ENCODE measurements around the gene CCDC77.

The CCDC77 gene

GRCh38 chr12:454833-455232 is 53.4 kb downstream of the CCDC77 start:
- no peak for DNase-seq

- DNase-seq: no peak
Measured at GRCh38 chr12:455821-456220, 54.4 kb downstream of the CCDC77 start.

- no peak for DNase-seq
Measured at GRCh38 chr12:457676-458075, 56.2 kb downstream of the CCDC77 start.

- DNase-seq: no peak
Measured at GRCh38 chr12:459050-459429, 57.6 kb downstream of the CCDC77 start.

- DNase-seq: no peak
Measured at GRCh38 chr12:459430-460258, 58.2 kb downstream of the CCDC77 start, which contains the start of gene B4GALNT3. TSS of gene B4GALNT3 (plus strand) at chr12:459939. CDS start at chr12:460377, 438 bp downstream.

- no peak for DNase-seq
Measured at GRCh38 chr12:460261-461230, 59.1 kb downstream of the CCDC77 start.

GRCh38 chr12:461425-461824 is 60.0 kb downstream of the CCDC77 start:
- DNase-seq: no peak

GRCh38 chr12:462936-463705 is 61.7 kb downstream of the CCDC77 start:
- no peak for DNase-seq

GRCh38 chr12:464484-465267 is 63.2 kb downstream of the CCDC77 start:
- no peak for DNase-seq

GRCh38 chr12:466039-466438 is 64.6 kb downstream of the CCDC77 start:
- no peak for DNase-seq

GRCh38 chr12:466762-467161 is 65.3 kb downstream of the CCDC77 start:
- no peak for DNase-seq

GRCh38 chr12:467591-467990 is 66.1 kb downstream of the CCDC77 start:
- no peak for DNase-seq

GRCh38 chr12:468671-469389 is 67.4 kb downstream of the CCDC77 start:
- DNase-seq: no peak

- no peak for DNase-seq
Measured at GRCh38 chr12:470133-470532, 68.7 kb downstream of the CCDC77 start.

GRCh38 chr12:473198-473597 is 71.8 kb downstream of the CCDC77 start:
- no peak for DNase-seq

- no peak for DNase-seq
Measured at GRCh38 chr12:473863-474577, 72.6 kb downstream of the CCDC77 start.

- no peak for DNase-seq
Measured at GRCh38 chr12:475286-475685, 73.8 kb downstream of the CCDC77 start.

GRCh38 chr12:479161-479560 is 77.7 kb downstream of the CCDC77 start:
- no peak for DNase-seq

GRCh38 chr12:480831-481816 is 79.7 kb downstream of the CCDC77 start:
- no peak for DNase-seq
